GM10847 (cell line): ENCODE data around the gene ZBED5.

Experiments used
- POLR2A ChIP-seq: IDR thresholded peaks from 2 replicates; pipeline ENCODE4 v1.6.1; 2011; ENCODE audit not compliant: insufficient read length; ENCODE audit errors: extremely low read depth

Gene ZBED5

DNA sequence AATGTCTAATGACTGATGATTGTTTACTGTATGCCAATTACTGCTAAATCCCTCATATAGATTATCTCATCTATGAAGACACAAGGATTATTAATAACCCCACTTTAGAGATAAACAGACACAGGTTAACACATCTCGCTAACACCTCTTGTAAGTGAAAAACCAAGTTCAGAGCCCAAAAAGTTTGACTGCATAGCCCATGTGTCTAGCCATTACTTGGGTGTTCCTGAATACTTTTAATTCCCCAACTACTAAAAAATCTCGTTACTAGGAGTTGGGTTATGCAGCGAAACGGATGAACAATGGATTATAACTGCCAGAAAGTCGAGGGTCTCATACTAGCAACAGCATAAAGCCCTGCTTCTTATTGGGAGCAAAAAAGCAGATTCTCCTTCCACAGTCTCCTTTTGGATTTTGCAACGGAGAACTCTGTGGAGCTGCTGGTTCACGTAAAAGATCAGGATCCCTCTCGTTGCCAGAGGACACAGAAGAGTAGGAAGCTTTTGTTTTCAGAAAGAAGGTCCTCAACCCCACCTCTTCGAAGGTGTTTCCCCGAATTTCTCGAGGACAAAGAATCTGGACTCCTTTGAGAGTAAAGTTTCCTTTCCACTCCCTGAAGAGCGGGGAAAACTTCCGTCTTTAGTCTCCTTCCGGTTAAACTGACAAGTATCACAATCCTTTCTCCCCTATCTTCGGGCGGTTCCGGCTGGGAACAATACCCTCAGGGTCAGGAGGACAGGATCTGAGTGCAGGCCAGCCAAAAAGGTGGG lies 979 bp downstream of the ZBED5 start:
- no peak for TF ChIP-seq POLR2A

GRCh38 chr11:10855295-10855694 lies 2.6 kb downstream of the ZBED5 start:
- TF ChIP-seq POLR2A, result no peak

DNA sequence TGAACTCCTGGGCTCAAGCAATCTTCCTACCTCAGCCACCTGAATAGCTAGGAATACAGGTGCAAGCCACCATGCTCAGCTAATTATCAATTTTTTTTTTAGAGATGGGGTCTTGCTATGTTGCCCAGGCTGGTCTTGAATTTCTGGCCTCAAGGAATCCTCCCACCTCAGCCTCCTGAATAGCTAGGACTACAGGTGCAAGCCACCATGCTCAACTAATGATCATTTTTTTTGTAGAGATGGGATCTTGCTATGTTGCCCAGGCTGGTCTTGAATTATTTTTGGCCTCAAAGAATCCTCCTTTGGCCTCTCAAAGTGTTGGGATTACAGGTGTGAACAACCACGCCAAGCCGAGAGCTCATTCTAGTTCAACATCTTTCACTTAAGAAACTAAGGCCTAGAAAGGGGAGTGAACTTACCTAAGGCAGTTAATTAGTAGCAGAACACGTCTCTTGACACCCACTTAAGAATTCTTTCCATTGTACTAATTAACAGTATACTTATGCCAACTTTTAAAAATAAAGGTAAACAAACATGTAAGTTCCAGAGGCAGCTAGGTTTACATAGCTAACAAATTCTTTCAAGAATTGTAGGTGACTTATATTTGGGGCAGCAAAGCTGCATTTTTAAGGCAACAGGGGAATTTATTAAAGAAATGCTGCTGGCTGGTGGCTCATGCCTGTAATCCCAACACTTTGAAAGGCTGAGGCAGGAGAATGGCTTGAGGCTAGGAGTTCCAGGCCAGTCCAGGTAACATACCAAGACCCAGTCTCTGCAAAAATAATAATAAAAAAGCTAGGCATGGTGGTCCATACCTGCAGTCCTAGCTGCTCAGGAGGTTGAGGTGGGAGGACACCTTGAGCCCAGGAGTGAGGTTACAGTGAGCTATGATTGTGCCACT lies 9.6 kb downstream of the ZBED5 start:
- TF ChIP-seq POLR2A, result no peak

- no peak for TF ChIP-seq POLR2A
Measured at GRCh38 chr11:10846660-10847059, 11.2 kb downstream of the ZBED5 start.

GRCh38 chr11:10845589-10845988 lies 12.3 kb downstream of the ZBED5 start:
- no peak for TF ChIP-seq POLR2A

DNA sequence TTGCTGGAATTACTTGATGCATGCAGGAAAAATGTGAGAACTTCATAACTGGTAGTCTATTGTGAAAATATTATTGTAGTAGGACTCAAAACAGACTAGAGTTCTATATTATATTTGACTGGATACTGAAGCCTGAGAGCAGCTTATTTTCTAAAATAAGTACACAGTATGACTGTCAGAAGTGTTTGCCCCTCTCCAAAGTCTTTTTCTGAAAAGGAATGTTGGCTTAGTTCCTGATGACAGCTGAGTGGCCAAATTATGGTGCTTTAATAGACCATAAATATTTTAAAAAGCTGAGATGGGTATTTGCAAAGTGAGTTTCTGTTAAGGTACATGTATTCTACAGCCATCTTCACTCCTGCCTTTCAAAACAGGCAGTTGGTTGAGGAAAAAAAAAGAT lies 13.1 kb downstream of the ZBED5 start:
- no peak for TF ChIP-seq POLR2A

DNA sequence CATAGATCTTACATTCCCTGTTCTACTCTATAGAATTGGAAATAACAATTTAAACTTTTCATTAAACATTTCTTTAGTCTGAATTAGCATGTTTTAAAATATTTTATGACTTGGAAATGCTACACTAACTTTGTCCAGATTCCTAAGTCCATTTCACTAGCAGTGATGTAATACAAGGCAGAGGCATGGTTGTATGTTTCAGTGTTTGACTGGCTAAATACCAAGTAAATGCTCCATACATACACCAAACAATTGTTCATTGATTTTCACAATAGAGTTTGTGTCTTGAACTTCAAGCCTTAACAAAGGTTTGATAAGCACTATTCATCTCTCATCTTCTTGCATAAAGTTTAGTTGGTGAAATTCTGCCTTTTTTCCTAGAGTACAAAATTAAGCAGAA lies 13.5 kb downstream of the ZBED5 start:
- no peak for TF ChIP-seq POLR2A

GRCh38 chr11:10838881-10839280 lies 19.0 kb downstream of the ZBED5 start:
- no peak for TF ChIP-seq POLR2A

DNA sequence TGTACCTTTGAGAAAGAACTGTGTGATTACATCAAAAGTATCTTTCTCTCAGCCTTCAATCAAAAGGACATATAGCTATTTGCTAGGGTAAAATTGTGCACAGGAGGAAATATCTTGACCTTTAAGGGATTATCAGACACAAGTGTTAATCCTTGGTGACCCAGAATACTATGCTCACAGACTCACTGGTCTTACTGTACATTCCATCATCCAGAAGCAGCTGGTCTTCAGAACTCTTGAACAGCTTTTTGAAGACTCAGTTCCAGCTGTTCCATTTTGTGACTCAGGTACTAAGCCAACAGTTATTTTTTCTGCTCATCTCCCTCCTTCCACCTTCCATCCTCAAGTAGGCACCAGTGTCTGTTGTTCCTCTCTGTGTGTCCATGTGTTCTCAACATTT lies 19.8 kb downstream of the ZBED5 start:
- no peak for TF ChIP-seq POLR2A

GRCh38 chr11:10829139-10829538 lies 28.7 kb downstream of the ZBED5 start:
- TF ChIP-seq POLR2A, result no peak

DNA sequence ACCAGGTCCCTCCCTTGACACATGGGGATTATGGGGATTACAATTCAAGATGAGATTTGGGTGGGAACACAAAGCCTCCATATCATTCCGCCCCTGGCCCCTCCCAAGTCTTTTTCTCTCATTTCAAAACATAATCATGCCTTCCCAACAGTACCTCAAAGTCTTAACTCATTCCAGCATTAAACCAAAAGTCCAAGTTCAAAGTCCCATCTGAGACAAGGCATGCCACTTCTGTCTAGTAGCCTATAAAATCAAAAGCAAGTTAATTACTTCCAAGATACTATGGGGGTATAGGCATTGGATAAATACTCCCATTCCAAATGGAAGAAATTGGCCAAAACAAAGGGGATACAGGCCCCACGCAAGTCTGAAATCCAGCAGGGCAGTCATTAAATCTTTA lies 29.5 kb downstream of the ZBED5 start:
- TF ChIP-seq POLR2A, result no peak

GRCh38 chr11:10824888-10825287 lies 33.0 kb downstream of the ZBED5 start:
- no peak for TF ChIP-seq POLR2A

- TF ChIP-seq POLR2A, result no peak
Measured at GRCh38 chr11:10823152-10823579, 34.7 kb downstream of the ZBED5 start.

DNA sequence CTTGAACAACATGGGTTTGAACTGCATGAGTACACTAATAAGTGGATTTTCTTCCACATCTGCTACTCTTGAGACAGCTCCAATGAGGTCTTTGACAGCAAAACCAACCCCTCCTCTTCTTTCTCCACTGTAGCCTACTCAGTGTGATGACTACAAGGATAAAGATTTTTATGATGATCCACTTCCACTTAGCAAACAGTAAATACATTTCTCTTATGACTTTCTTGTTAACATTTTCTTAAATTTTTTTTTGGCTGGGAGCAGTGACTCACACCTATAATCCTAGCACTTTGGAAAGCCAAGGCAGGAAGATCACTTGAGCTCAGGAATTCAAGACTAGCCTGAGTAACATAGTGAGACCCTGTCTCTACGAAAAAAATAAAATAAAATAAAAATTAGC lies 39.3 kb downstream of the ZBED5 start:
- TF ChIP-seq POLR2A, result no peak

- no peak for TF ChIP-seq POLR2A
Measured at GRCh38 chr11:10813945-10814344, 43.9 kb downstream of the ZBED5 start.
